Psoas muscle (tissue), 8 donors: ENCODE measurements around the gene BBS9. TPM values are rescaled to one million over a fixed set of nuclear protein-coding genes. Genes with fewer than 3 reads are reported as not detected.

Source experiments
- ATAC-seq, 4 donors: fragments of 200-7000 bp; cut with Tn5 transposase; one replicate each; pipeline ENCODE4 v1.9.1; 2020; ENCODE audit warnings: moderate library complexity in 3 of 4, mild to moderate bottlenecking in 2 of 4
- DNase-seq, 2 donors: peaks; one replicate each; pipeline ENCODE4 v3.0.0-alpha.2; 2020
- H3K27ac ChIP-seq: fragments of 200-600 bp; one replicate; pipeline ENCODE4 v1.8.0; 2022
- H3K27me3 ChIP-seq, 3 donors: fragments of 200-600 bp in 1 of 3; one replicate each; pipeline versions ENCODE4 v1.6.1 to v1.8.0; 2013 to 2022; ENCODE audit warnings: low read length in 2 of 3, mild to moderate bottlenecking in 2 of 3, moderate library complexity in 1 of 3; ENCODE audit not compliant: insufficient read depth in 3 of 3
- H3K36me3 ChIP-seq, 2 donors: fragments of 200-600 bp in 1 of 2; one replicate each; pipeline versions ENCODE4 v1.6.1 to v1.8.0; 2013 to 2022; ENCODE audit warnings: low read depth in 1 of 2, mild to moderate bottlenecking in 1 of 2, moderate library complexity in 1 of 2; ENCODE audit not compliant: insufficient read depth in 1 of 2
- H3K4me1 ChIP-seq: fragments of 200-600 bp; one replicate; pipeline ENCODE4 v1.8.0; 2022
- H3K4me3 ChIP-seq: fragments of 200-600 bp; one replicate; pipeline ENCODE4 v1.8.0; 2022; ENCODE audit warnings: mild to moderate bottlenecking
- H3K9me3 ChIP-seq: fragments of 200-600 bp; one replicate; pipeline ENCODE4 v1.8.0; 2022
- WGBS, 3 donors: extraction: QIAGEN DNeasy Blood & Tissue Kit; methylation state at CpG; one replicate each; pipeline versions ENCODE4 v1.1.6 to v1.1.7; 2013; 5-methylcytosine and 5-hydroxymethylcytosine counted together
- intact Hi-C, 2 donors: fragments of 100-400 bp; cut with DNase I; formaldehyde crosslinking; loops; one replicate each; pipeline versions ENCODE4 v1.11.0 to v1.14.2; 2022
- polyA plus RNA-seq, 3 donors: library from polyadenylated mRNA; stranded (reverse); fragments of 200-250 nt; gene quantifications; one replicate each; pipeline ENCODE4 v1.2.3, GENCODE V29; 2013
- total RNA-seq, 4 donors: library from RNA; stranded (reverse); fragmentation: NEBNext Ultra II Directional in 2 of 4; extraction: Animal tissue kit (Norgen Biotek cat#: 25700) in 2 of 4; gene quantifications; one replicate each; pipeline versions ENCODE4 v1.2.1 to v1.2.4, GENCODE V29; 2021 to 2023
- TF ChIP-seq, protein P1 (sequence below): fragments of 200-600 bp; IDR thresholded peaks from one replicate; pipeline ENCODE4 v1.8.0; 2022; ENCODE audit warnings: antibody characterized with exemption
- donor health status: healthy with polysubstance abuse.
- donor health status: DM: no; HTN: no; CAD: no; lungs with moderate emphysema.
- donor health status: Bipolar disorder and iron deficiency.
- donor health status: healthy.
- donor health status: DM: yes; HTN: yes; CAD: no.
- donor health status: DM: no; HTN: no; CAD: no.
- donor health status: DM: no; HTN: no; CAD: no.
- donor health status: DM: yes; HTN: yes; CAD: no.

Gene BBS9
- total and polyA plus RNA-seq, 7 donors: 2.7 to 7.3 (median 4.1) TPM

DNA sequence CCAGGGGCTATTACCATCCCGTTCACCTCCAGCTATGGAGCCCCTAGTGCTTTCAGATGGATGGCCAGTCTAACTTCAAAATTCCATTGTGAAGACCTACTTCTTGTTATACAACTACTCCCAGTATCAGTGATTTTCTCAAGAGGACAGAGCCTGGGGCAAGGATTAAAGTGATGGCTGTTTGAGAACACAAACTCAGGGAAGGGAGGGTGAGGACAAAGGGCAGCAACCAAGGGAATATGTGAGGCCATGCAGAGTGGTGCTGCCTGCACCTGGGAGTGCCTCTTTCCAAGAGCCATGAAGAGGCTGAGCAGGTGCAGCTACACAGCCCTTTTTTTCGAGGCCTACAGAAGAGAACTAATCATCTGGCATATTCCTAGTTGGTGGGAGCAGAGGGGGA, 472.5 kb downstream of the BBS9 start:
- ATAC-seq (no peak), DNase-seq (no peak)
- Histone ChIP-seq H3K4me3 (no peak overlapping the region), H3K36me3 (no peaks in the 10 kb centered on the region), H3K27ac (no peak overlapping the region), H3K27me3 (no peaks in the 10 kb centered on the region), H3K9me3 (no peaks in the 10 kb centered on the region), H3K4me1 (no peaks in the 10 kb centered on the region)
- intact Hi-C loops: no loop called here
- WGBS, 3 donors: 77 to 85% (median 81%) methylated on average over 2 of the region's 2 CpGs
- TF ChIP-seq, protein P1, sequence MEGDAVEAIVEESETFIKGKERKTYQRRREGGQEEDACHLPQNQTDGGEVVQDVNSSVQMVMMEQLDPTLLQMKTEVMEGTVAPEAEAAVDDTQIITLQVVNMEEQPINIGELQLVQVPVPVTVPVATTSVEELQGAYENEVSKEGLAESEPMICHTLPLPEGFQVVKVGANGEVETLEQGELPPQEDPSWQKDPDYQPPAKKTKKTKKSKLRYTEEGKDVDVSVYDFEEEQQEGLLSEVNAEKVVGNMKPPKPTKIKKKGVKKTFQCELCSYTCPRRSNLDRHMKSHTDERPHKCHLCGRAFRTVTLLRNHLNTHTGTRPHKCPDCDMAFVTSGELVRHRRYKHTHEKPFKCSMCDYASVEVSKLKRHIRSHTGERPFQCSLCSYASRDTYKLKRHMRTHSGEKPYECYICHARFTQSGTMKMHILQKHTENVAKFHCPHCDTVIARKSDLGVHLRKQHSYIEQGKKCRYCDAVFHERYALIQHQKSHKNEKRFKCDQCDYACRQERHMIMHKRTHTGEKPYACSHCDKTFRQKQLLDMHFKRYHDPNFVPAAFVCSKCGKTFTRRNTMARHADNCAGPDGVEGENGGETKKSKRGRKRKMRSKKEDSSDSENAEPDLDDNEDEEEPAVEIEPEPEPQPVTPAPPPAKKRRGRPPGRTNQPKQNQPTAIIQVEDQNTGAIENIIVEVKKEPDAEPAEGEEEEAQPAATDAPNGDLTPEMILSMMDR: no peak

DNA sequence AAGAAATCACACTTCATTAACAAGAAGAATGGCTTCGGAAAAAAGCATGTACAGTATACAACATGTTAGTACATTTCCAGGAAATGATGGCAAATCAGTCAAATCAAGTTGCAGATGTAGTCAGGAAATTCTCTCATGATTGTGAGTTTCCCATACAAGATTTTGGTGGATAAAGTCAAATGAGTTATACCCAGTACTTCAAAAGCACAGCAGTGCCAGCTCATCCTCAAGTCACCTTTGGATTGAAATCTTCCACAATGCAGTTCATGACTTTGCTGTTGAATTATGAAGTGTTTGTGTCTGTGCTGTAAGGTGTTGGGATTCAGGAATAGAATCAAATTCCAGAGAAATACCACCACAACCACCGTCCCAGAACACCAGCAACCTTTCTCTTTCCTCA, 474.7 kb downstream of the BBS9 start:
- TF ChIP-seq, protein P1: no peak
- H3K27me3 ChIP-seq: no peaks in the 10 kb centered on the region
- ATAC-seq: no peak
- no peaks in the 10 kb centered on the region for H3K36me3 ChIP-seq
- H3K4me1 ChIP-seq: no peaks in the 10 kb centered on the region
- no peak overlapping the region for H3K4me3 ChIP-seq
- 61 to 76% (median 70%) methylated on average over 2 of the region's 2 CpGs for WGBS, 3 donors
- no peak for DNase-seq
- H3K9me3 ChIP-seq: no peaks in the 10 kb centered on the region
- H3K27ac ChIP-seq: no peak overlapping the region
- intact Hi-C loops: no loop called here

DNA sequence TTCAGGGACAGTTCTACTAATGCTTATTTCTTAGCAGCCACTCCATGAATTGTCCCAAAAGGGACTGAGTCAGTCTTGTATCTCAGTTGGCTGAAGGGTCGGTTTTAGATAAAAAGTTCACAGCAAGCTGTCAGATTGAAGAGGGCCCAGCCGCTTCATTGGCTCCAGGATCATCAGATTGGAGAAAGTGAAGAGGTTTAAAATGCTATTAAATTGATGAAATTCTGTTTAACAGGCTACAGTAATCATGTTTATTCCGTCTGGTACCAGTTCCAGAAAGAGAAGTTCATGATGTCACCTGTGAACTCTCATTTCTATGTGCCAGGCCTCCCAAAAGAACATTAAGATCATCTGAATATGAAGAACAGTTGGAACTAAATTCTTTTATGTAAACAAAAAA, 481.6 kb downstream of the BBS9 start:
- H3K27me3 ChIP-seq: no peaks in the 10 kb centered on the region
- ATAC-seq (no peak), DNase-seq (no peak)
- H3K9me3 ChIP-seq: no peaks in the 10 kb centered on the region
- intact Hi-C loops: no loop called here
- TF ChIP-seq, protein P1: no peak
- 94 to 99% (median 98%) methylated on average over 3 of the region's 3 CpGs for WGBS, 3 donors
- H3K4me1 ChIP-seq: no peaks in the 10 kb centered on the region
- H3K36me3 ChIP-seq: no peaks in the 10 kb centered on the region
- H3K4me3 ChIP-seq: no peak overlapping the region
- no peak overlapping the region for H3K27ac ChIP-seq

DNA sequence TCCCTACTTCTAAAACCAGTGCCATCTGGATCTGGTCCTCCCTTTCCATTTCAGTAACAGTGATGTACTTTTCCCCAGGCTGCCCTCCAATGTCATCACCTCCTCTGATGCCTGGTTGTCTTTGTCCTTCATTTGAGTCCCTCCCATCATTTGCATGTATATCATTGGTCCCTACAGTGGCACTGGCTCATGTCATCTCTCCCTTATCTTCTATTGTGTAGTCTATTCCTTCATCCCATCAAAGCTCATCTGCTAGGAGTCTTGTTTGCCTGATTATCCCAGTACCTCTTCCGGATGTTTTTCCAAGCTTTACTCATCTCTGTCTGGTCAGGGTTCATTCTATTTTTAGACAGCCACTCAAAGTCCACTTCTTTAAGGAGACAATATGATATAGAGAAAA, 483.1 kb downstream of the BBS9 start:
- intact Hi-C loops: no loop called here
- ATAC-seq: no peak
- no peaks in the 10 kb centered on the region for H3K27me3 ChIP-seq

More for the DNA sequence above, 483.1 kb downstream of the BBS9 start:
- no peaks in the 10 kb centered on the region for H3K4me1 ChIP-seq
- H3K36me3 ChIP-seq: no peaks in the 10 kb centered on the region
- 85 to 93% (median 87%) methylated on average over 1 of the region's 1 CpG for whole genome bisulfite sequencing, 3 donors
- H3K27ac ChIP-seq: no peak overlapping the region
- no peak for DNase-seq
- TF ChIP-seq, protein P1: no peak
- no peak overlapping the region for H3K4me3 ChIP-seq
- H3K9me3 ChIP-seq: no peaks in the 10 kb centered on the region
